ENCODE measurements around the gene ASXL2.

ASXL2 gene

DNA sequence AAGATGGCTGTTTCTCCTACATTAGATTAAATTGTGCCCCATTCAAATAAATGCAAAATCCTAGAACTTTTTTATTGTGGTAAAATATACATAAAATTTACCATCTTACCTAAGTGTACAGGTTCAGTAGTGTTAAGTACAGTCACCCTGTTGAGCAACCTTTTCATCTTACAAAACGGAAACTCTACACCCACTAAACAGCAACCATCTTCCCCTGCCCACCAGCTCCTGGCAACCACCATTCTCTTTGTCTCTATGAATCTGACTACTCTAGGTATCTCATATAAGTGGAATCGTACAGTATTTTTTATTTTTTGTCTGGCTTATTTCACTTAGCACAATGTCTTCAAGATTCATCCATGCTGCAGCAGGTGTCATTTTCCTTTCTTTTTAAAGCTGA lies 53.0 kb downstream of the ASXL2 start:
- Histone ChIP-seq H3K4me1 (ENCODE audit: low read depth, poor library complexity, severe bottlenecking) (no peaks in the 10 kb centered on the region), H3K27me3 (ENCODE audit: insufficient read depth, low read depth) (no peaks in the 10 kb centered on the region), H3K4me2 (no peak overlapping the region), H3K36me3 (ENCODE audit: insufficient read depth) (no peaks in the 10 kb centered on the region), H3K4me3 (IDR thresholded peaks at IDR 0.05; ENCODE audit: insufficient read depth, low read depth, low read length) (no peak overlapping the region), H3K9ac (no peak overlapping the region), H3K79me2 (ENCODE audit: insufficient read depth, low read depth) (no peaks in the 10 kb centered on the region), H3K27ac (no peak overlapping the region), H2AFZ (ENCODE audit: low read depth) (no peak overlapping the region), H4K20me1 (ENCODE audit: insufficient read depth) (no peaks in the 10 kb centered on the region)
- TF ChIP-seq, protein P1, sequence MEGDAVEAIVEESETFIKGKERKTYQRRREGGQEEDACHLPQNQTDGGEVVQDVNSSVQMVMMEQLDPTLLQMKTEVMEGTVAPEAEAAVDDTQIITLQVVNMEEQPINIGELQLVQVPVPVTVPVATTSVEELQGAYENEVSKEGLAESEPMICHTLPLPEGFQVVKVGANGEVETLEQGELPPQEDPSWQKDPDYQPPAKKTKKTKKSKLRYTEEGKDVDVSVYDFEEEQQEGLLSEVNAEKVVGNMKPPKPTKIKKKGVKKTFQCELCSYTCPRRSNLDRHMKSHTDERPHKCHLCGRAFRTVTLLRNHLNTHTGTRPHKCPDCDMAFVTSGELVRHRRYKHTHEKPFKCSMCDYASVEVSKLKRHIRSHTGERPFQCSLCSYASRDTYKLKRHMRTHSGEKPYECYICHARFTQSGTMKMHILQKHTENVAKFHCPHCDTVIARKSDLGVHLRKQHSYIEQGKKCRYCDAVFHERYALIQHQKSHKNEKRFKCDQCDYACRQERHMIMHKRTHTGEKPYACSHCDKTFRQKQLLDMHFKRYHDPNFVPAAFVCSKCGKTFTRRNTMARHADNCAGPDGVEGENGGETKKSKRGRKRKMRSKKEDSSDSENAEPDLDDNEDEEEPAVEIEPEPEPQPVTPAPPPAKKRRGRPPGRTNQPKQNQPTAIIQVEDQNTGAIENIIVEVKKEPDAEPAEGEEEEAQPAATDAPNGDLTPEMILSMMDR (conservative IDR thresholded peaks at IDR 0.05; ENCODE audit: low read depth, low read length): no peak

DNA sequence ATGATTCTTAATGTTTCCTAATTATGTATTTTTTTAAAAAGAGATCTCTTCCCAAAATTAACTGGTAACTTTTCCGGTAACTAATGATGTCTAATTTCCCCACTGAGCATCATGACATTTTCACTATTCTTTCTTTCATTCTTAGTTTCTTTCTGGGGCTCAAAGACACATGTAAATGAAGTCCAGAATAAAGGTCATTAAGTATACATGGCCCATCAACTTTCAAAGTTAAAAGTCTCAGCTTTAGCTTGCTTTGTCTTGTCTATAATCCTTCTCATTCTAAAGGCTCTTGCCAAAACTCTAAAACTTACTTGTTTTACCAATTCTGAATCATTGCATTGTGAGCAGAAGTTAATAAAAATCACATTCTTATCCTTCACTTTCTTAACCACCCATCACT lies 53.6 kb downstream of the ASXL2 start:
- Histone ChIP-seq H3K27ac (no peak overlapping the region), H3K9ac (no peak overlapping the region), H3K4me2 (no peak overlapping the region)

DNA sequence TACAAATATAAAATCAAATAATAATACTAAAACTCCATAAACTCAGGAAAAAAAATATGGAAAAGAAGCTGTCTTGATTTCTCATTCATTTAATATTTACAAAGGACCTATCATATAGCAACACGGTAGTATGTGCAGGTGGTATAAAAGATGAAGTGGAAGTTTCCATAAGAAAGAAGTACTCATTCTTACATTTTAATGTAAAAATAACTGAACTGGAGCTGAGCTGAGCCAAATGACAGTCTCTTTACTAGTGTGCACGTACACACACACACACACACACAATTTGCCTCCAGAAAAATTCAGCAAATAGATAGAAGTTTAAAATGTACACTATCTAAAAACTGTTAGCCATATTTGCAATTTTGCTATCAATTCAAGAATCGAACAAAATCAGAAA lies 54.1 kb downstream of the ASXL2 start:
- no peak overlapping the region for H3K4me3 ChIP-seq (IDR thresholded peaks at IDR 0.05; ENCODE audit: insufficient read depth, low read depth, low read length)
- no peaks in the 10 kb centered on the region for H3K36me3 ChIP-seq (ENCODE audit: insufficient read depth)
- no peak overlapping the region for H3K4me2 ChIP-seq
- TF ChIP-seq, protein P1 (conservative IDR thresholded peaks at IDR 0.05; ENCODE audit: low read depth, low read length): no peak
- H3K9ac ChIP-seq: no peak overlapping the region
- no peaks in the 10 kb centered on the region for H4K20me1 ChIP-seq (ENCODE audit: insufficient read depth)
- H3K27ac ChIP-seq: no peak overlapping the region
- H2AFZ ChIP-seq (ENCODE audit: low read depth): no peak overlapping the region
- no peaks in the 10 kb centered on the region for H3K4me1 ChIP-seq (ENCODE audit: low read depth, poor library complexity, severe bottlenecking)
- no peaks in the 10 kb centered on the region for H3K79me2 ChIP-seq (ENCODE audit: insufficient read depth, low read depth)
- H3K27me3 ChIP-seq (ENCODE audit: insufficient read depth, low read depth): no peaks in the 10 kb centered on the region

More for the DNA sequence above, 53.6 kb downstream of the ASXL2 start:
- no peaks in the 10 kb centered on the region for H3K4me1 ChIP-seq (ENCODE audit: low read depth, poor library complexity, severe bottlenecking)
- TF ChIP-seq, protein P1 (conservative IDR thresholded peaks at IDR 0.05; ENCODE audit: low read depth, low read length): no peak
- no peaks in the 10 kb centered on the region for H3K27me3 ChIP-seq (ENCODE audit: insufficient read depth, low read depth)
- no peaks in the 10 kb centered on the region for H4K20me1 ChIP-seq (ENCODE audit: insufficient read depth)
- no peak overlapping the region for H2AFZ ChIP-seq (ENCODE audit: low read depth)
- H3K36me3 ChIP-seq (ENCODE audit: insufficient read depth): no peaks in the 10 kb centered on the region
- H3K79me2 ChIP-seq (ENCODE audit: insufficient read depth, low read depth): no peaks in the 10 kb centered on the region
- no peak overlapping the region for H3K4me3 ChIP-seq (IDR thresholded peaks at IDR 0.05; ENCODE audit: insufficient read depth, low read depth, low read length)

DNA sequence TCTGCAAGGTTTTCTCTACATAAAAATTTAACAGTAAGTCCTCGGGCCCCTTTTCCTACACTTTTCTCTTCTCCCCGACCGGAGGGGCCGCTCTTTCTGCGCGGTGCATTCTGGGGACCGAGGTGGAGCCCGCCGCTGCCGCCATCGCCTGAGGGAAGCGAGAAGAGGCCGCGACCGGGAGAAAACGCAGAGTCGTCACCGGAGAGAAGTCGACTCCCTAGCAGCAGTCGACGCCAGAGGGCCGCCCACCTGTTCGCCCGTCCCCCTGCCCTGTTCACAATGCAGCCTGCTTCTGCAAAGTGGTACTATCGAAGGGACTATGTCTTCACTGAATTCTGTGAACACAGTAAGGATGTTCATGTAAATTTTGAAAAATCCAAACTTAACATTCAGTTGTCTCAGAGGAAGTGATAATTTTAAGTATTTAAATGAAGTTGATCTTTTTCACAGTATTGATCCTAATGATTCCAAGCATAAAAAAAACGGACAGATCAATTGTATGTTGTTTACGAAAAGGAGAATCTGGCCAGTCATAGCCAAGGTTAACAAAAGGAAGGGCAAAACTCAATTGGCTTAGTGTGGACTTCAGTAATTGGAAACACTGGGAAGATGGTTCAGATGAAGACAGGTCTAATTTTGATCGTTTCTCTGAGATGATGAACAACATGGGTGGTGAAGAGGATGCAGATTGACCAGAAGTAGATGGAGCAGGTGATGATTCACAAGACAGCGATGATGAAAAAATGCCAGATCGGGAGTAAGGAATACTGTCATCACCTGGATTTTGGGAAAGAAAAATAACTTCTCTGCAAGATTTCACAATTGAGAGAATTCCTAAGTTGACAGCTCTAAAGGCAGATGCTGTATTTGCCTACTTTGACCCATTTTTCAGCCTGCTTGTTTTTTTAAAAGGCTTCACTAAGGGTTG lies 55.8 kb downstream of the ASXL2 start:
- Histone ChIP-seq H3K4me3 (IDR thresholded peaks at IDR 0.05; ENCODE audit: insufficient read depth, low read depth, low read length) (no peak overlapping the region), H3K36me3 (ENCODE audit: insufficient read depth) (no peaks in the 10 kb centered on the region), H4K20me1 (ENCODE audit: insufficient read depth) (no peaks in the 10 kb centered on the region), H3K4me2 (no peak overlapping the region), H2AFZ (ENCODE audit: low read depth) (no peak overlapping the region), H3K4me1 (ENCODE audit: low read depth, poor library complexity, severe bottlenecking) (peaks cover 5% of the 10 kb centered on the region), H3K79me2 (ENCODE audit: insufficient read depth, low read depth) (no peaks in the 10 kb centered on the region), H3K27ac (no peak overlapping the region), H3K27me3 (ENCODE audit: insufficient read depth, low read depth) (no peaks in the 10 kb centered on the region), H3K9ac (no peak overlapping the region)
- TF ChIP-seq, protein P1 (conservative IDR thresholded peaks at IDR 0.05; ENCODE audit: low read depth, low read length): no peak
